Endothelial cell of umbilical vein (primary cell): ENCODE data around the gene TEN1. TPM values are rescaled to one million over a fixed set of nuclear protein-coding genes. Genes with fewer than 3 reads are reported as not detected.

Experiments
- BruUV-seq: library from RNA; stranded (reverse); fragments of 400-500 nt; replicated peaks from 2 replicates; lab custom pipeline; 2021; lab: Mats Ljungman, UMichigan
- CTCF ChIA-PET: fragments of 300-600, 350-600 bp; sonication (Branson Sonifier 250); formaldehyde crosslinking; loops from one replicate; lab custom pipeline; 2021; ENCODE audit warnings: antibody characterized with exemption, inconsistent platforms; lab: Charles Lee
- POLR2A ChIA-PET: fragments of 300-600, 350-600 bp; sonication (Branson Sonifier 250); formaldehyde crosslinking; loops from one replicate; lab custom pipeline; 2021; ENCODE audit warnings: antibody characterized with exemption, inconsistent platforms; lab: Charles Lee
- DNase-seq: peaks from one replicate; pipeline ENCODE4 v3.0.0-alpha.2; 2011; ENCODE audit warnings: low read depth, low spot score
- FAIRE-seq: peaks from 2 replicates; lab custom pipeline; 2011; peaks lifted over from hg19 to GRCh38; lab: Jason Lieb, UNC
- H2AFZ ChIP-seq: 2 replicates; pipeline ENCODE4 v1.6.0; 2012; ENCODE audit warnings: low read depth, low read length, control low read depth, inconsistent platforms
- H3K27ac ChIP-seq: 2 replicates; pipeline ENCODE4 v1.5.1; 2011; ENCODE audit warnings: low read depth, mild to moderate bottlenecking, control low read depth, low read length, moderate library complexity; ENCODE audit not compliant: insufficient read depth
- H3K27me3 ChIP-seq, 2 experiments: 2 replicates each; pipeline versions ENCODE4 v1.6.0 to v1.6.1; 2011; ENCODE audit warnings: low read length in 2 of 2, mixed read lengths in 1 of 2; ENCODE audit not compliant: control insufficient read depth in 2 of 2, insufficient read depth in 2 of 2
- H3K36me3 ChIP-seq, 2 experiments: 2 replicates in 1 of 2; 3 replicates in 1 of 2; pipeline ENCODE4 v1.5.1; 2011; ENCODE audit warnings: low read length in 2 of 2, mild to moderate bottlenecking in 1 of 2, moderate library complexity in 1 of 2; ENCODE audit not compliant: control insufficient read depth in 2 of 2, insufficient read depth in 2 of 2; ENCODE audit errors: extremely low read depth in 1 of 2
- H3K4me1 ChIP-seq: 3 replicates; pipeline ENCODE4 v1.5.1; 2011; ENCODE audit warnings: mild to moderate bottlenecking, low read length; ENCODE audit not compliant: control insufficient read depth, insufficient read depth; ENCODE audit errors: extremely low read depth
- H3K4me2 ChIP-seq: 2 replicates; pipeline ENCODE4 v1.6.1; 2011; ENCODE audit warnings: low read length, control low read depth, mixed read lengths; ENCODE audit not compliant: insufficient read depth
- H3K4me3 ChIP-seq, 3 experiments: fragments of 200-600 bp in 1 of 3; sonication (generic), shearing (Covaris generic) in 1 of 3; replicated peaks in 1 of 3; 2 replicates each; pipeline ENCODE4 v1.5.1; 2011 to 2016; ENCODE audit warnings: control low read depth in 3 of 3, low read length in 3 of 3, mild to moderate bottlenecking in 2 of 3, inconsistent platforms in 1 of 3, low read depth in 1 of 3, moderate library complexity in 1 of 3; ENCODE audit not compliant: insufficient read depth in 1 of 3
- H3K79me2 ChIP-seq: 2 replicates; pipeline ENCODE4 v1.6.0; 2012; ENCODE audit warnings: low read length, inconsistent platforms; ENCODE audit not compliant: control insufficient read depth, insufficient read depth
- H3K9ac ChIP-seq: replicated peaks from 2 replicates; pipeline ENCODE3; 2011; ENCODE audit warnings: low read length, control low read depth; ENCODE audit not compliant: insufficient read depth; ENCODE audit errors: extremely low read depth
- H3K9me1 ChIP-seq: replicated peaks from 3 replicates; pipeline ENCODE4 v1.6.0; 2011; ENCODE audit warnings: mild to moderate bottlenecking, low read length; ENCODE audit not compliant: control insufficient read depth, insufficient read depth; ENCODE audit errors: extremely low read depth
- H3K9me3 ChIP-seq: replicated peaks from 2 replicates; pipeline ENCODE4 v1.5.1; 2012; ENCODE audit warnings: low read length, inconsistent platforms; ENCODE audit not compliant: control insufficient read depth, insufficient read depth
- H4K20me1 ChIP-seq: replicated peaks from 2 replicates; pipeline ENCODE3; 2011; ENCODE audit warnings: mild to moderate bottlenecking, low read length; ENCODE audit not compliant: control insufficient read depth, insufficient read depth; ENCODE audit errors: extremely low read depth
- EZH2 ChIP-seq: IDR thresholded peaks from 2 replicates; pipeline ENCODE4 v1.6.1; 2012; ENCODE audit warnings: borderline replicate concordance, low read depth, mild to moderate bottlenecking, moderate library complexity, low read length, inconsistent platforms; ENCODE audit not compliant: severe bottlenecking
- FOS ChIP-seq: IDR thresholded peaks from 2 replicates; pipeline ENCODE4 v1.6.1; 2011; ENCODE audit warnings: mild to moderate bottlenecking, low read length, moderate library complexity, borderline replicate concordance; ENCODE audit not compliant: insufficient read depth
- GATA2 ChIP-seq: IDR thresholded peaks from 2 replicates; pipeline ENCODE4 v1.7.0; 2011; ENCODE audit warnings: low read depth, mild to moderate bottlenecking, moderate library complexity, mixed read lengths, low read length; ENCODE audit not compliant: insufficient read length, insufficient read depth
- JUN ChIP-seq: IDR thresholded peaks from 2 replicates; pipeline ENCODE4 v1.6.1; 2011; ENCODE audit warnings: borderline replicate concordance, low read depth; ENCODE audit not compliant: insufficient read length, insufficient read depth
- MYC ChIP-seq: IDR thresholded peaks from one replicate; pipeline ENCODE4 v1.6.1; 2011; ENCODE audit warnings: mild to moderate bottlenecking, low read depth, low read length
- POLR2A ChIP-seq: IDR thresholded peaks from 2 replicates; pipeline ENCODE4 v1.6.1; 2012; ENCODE audit warnings: low read depth, mild to moderate bottlenecking, control low read depth, low read length
- POLR2AphosphoS5 ChIP-seq: IDR thresholded peaks from 2 replicates; pipeline ENCODE4 v1.6.1; 2012; ENCODE audit warnings: low read depth, mild to moderate bottlenecking, control low read depth, low read length, moderate library complexity; ENCODE audit not compliant: insufficient read depth
- dilution Hi-C: fragments of 300-500 bp; cut with MboI; formaldehyde crosslinking; loops from one replicate; pipeline ENCODE4 v1.15.0; 2019; ENCODE audit warnings: low sequenced_read_pairs; ENCODE audit not compliant: extremely low pct_ligation_motif_present
- intact Hi-C: fragments of 100-400 bp; cut with micrococcal nuclease; formaldehyde crosslinking; loops from one replicate; pipeline ENCODE4 v1.10.0; 2022
- polyA plus RNA-seq, 4 experiments: library from polyadenylated mRNA; depleted of rRNA in 3 of 4; stranded (reverse) in 3 of 4; unstranded in 1 of 4; fragments of >200 nt; gene quantifications; 2 replicates each; pipeline versions ENCODE4 v1.2.1 to v1.2.3, GENCODE V29; 2011 to 2012; ENCODE audit warnings: missing spikeins in 1 of 4
- total RNA-seq: library from RNA; stranded (reverse); gene quantifications from 2 replicates; pipeline ENCODE4 v1.2.3, GENCODE V29; 2021
- TF ChIP-seq, protein P1 (sequence below), 2 donors: IDR thresholded peaks; 1 replicate in 1 of 2; 2 replicates in 1 of 2; pipeline ENCODE4 v1.5.1; 2011; ENCODE audit warnings: low read length in 2 of 2, mild to moderate bottlenecking in 2 of 2, moderate library complexity in 2 of 2, control low read depth in 1 of 2, inconsistent platforms in 1 of 2, low read depth in 1 of 2; ENCODE audit not compliant: insufficient read depth in 1 of 2; ENCODE audit errors: extremely low read depth in 1 of 2

The TEN1 gene
- total and polyA plus RNA-seq, 2 donors (not counting 3 experiments of a cell fraction or from before 2014, with no cell fraction given) = 18.8 to 29.0 TPM

DNA sequence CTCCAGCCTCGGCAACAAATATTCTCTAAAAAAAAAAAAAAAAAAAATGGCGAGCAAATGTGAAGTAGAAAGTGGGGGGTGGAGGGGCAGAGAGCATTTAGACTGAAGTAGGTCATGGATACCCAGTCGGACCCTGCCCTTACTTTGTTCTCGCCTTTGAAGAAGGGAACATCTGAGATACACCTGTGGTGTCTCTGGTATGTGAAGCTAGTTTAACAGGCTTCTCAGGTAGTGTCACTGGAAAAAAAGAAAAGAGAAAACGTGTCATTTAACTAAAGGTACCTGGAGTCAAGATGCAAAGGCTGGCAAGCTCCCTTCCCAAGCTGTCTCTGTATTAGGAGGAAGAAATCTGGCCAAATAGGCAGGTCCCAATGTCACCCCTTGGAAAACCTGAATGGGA, 46.2 kb upstream of the TEN1 start:
- intact Hi-C loops = no loop called here
- no peaks in the 10 kb centered on the region for H3K9me1 ChIP-seq
- no peaks in the 10 kb centered on the region for H3K79me2 ChIP-seq
- dilution Hi-C loops = no loop called here
- ChIA-PET CTCF (interaction anchor here (1.2 kb wide), 1 partner anchor 8 kb away, joined by 3 read pairs; no protein-coding TSS in a partner anchor), POLR2A (no interaction called here)
- H2AFZ ChIP-seq = no peak overlapping the region
- no peak for TF ChIP-seq EZH2
- no peak for TF ChIP-seq MYC
- TF ChIP-seq, protein P1, sequence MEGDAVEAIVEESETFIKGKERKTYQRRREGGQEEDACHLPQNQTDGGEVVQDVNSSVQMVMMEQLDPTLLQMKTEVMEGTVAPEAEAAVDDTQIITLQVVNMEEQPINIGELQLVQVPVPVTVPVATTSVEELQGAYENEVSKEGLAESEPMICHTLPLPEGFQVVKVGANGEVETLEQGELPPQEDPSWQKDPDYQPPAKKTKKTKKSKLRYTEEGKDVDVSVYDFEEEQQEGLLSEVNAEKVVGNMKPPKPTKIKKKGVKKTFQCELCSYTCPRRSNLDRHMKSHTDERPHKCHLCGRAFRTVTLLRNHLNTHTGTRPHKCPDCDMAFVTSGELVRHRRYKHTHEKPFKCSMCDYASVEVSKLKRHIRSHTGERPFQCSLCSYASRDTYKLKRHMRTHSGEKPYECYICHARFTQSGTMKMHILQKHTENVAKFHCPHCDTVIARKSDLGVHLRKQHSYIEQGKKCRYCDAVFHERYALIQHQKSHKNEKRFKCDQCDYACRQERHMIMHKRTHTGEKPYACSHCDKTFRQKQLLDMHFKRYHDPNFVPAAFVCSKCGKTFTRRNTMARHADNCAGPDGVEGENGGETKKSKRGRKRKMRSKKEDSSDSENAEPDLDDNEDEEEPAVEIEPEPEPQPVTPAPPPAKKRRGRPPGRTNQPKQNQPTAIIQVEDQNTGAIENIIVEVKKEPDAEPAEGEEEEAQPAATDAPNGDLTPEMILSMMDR (IDR thresholded peaks at IDR 0.05; ENCODE audit: extremely low read depth in 1 of 2, insufficient read depth in 1 of 2, low read depth in 1 of 2, low read length in 2 of 2) = no peak
- no peak for TF ChIP-seq JUN
- no peak for TF ChIP-seq POLR2A
- no peak for TF ChIP-seq GATA2
- TF ChIP-seq FOS = no peak
- TF ChIP-seq POLR2AphosphoS5 = no peak
- no peaks in the 10 kb centered on the region for H3K36me3 ChIP-seq
- H3K4me2 ChIP-seq = no peak overlapping the region
- DNase-seq = no peak
- BruUV-seq = no TSS peak
- no peaks in the 10 kb centered on the region for H3K9me3 ChIP-seq
- H3K27ac ChIP-seq = no peak overlapping the region
- no peak overlapping the region for H3K4me3 ChIP-seq
- no peak for FAIRE-seq
- H3K27me3 ChIP-seq = no peaks in the 10 kb centered on the region
- H3K4me1 ChIP-seq = no peaks in the 10 kb centered on the region
- H4K20me1 ChIP-seq = no peaks in the 10 kb centered on the region
- H3K9ac ChIP-seq = no peak overlapping the region
